ENCODE data around the gene ERG. TPM values are rescaled to one million over a fixed set of nuclear protein-coding genes. Genes with fewer than 3 reads are reported as not detected.
A peak's percentile ranks its signal among the peaks of the same experiment; 100 is the strongest.

The ERG gene
- total and polyA plus RNA-seq, 8 donors, result 21.7 to 48.1 (median 36.8) TPM

GRCh38 chr21:38358666-38359065 is 139.6 kb downstream of the ERG start:
- H3K9me3 ChIP-seq, result no peaks in the 10 kb centered on the region
- H3K4me3 ChIP-seq, result no peak overlapping the region
- DNase-seq, result no peak
- peaks cover 6 to 13% of the 10 kb centered on the region in 2 donors for H3K4me1 ChIP-seq
- H3K27ac ChIP-seq, result no peak overlapping the region
- no peaks in the 10 kb centered on the region for H3K36me3 ChIP-seq
- TF ChIP-seq CTCF (IDR thresholded peaks at IDR 0.05), result no peak
- intact Hi-C loops (cut with DNase I), result loop anchor here in 1 of 2 donors (5.0 kb wide), 1 partner anchor 191 kb away; no protein-coding TSS in a partner anchor
- H3K27me3 ChIP-seq, result no peaks in the 10 kb centered on the region
- ATAC-seq, result no peak

DNA sequence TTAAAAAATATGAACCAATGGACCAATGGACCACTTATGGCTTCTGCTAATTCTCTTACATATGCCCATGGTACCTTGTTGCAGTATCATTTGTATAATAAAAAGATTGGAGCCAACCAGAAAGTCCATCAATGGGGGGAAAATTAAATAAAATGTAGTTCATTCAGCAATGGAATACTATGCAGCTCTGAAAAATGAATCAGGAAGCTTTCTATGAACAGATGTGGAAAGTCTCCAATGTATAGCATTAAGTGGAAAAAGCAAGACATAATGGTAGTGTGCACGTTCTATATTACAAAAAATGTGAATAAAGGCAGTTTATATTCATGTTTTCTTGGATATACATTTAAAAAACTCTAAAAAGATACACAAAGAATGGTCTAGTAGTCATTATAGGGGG is 140.2 kb downstream of the ERG start:
- Histone ChIP-seq H3K36me3 (no peaks in the 10 kb centered on the region), H3K4me3 (no peak overlapping the region), H3K27me3 (no peaks in the 10 kb centered on the region), H3K4me1 (peaks cover 6 to 13% of the 10 kb centered on the region in 2 donors), H3K27ac (no peak overlapping the region), H3K9me3 (no peaks in the 10 kb centered on the region)
- no peak for TF ChIP-seq CTCF (IDR thresholded peaks at IDR 0.05)
- no peak for ATAC-seq
- no peak for DNase-seq
- intact Hi-C loops (cut with DNase I), result loop anchor here in 1 of 2 donors (5.0 kb wide), 1 partner anchor 191 kb away; no protein-coding TSS in a partner anchor

- H3K27ac ChIP-seq, result peak overlapping the region in 1 of 2 donors; percentile 33
- intact Hi-C loops (cut with DNase I), result loop anchor here in 1 of 2 donors (5.0 kb wide), 1 partner anchor 190 kb away; no protein-coding TSS in a partner anchor
- DNase-seq (no peak), ATAC-seq (no peak)
- peaks cover 11 to 22% of the 10 kb centered on the region in 2 donors for H3K4me1 ChIP-seq
- no peak overlapping the region for H3K4me3 ChIP-seq
- no peaks in the 10 kb centered on the region for H3K27me3 ChIP-seq
- TF ChIP-seq CTCF (IDR thresholded peaks at IDR 0.05), result peak in 1 of 2 donors; percentile 13
- no peaks in the 10 kb centered on the region for H3K36me3 ChIP-seq
- H3K9me3 ChIP-seq, result no peaks in the 10 kb centered on the region
Observed at GRCh38 chr21:38356883-38357625, 141.2 kb downstream of the ERG start.

DNA sequence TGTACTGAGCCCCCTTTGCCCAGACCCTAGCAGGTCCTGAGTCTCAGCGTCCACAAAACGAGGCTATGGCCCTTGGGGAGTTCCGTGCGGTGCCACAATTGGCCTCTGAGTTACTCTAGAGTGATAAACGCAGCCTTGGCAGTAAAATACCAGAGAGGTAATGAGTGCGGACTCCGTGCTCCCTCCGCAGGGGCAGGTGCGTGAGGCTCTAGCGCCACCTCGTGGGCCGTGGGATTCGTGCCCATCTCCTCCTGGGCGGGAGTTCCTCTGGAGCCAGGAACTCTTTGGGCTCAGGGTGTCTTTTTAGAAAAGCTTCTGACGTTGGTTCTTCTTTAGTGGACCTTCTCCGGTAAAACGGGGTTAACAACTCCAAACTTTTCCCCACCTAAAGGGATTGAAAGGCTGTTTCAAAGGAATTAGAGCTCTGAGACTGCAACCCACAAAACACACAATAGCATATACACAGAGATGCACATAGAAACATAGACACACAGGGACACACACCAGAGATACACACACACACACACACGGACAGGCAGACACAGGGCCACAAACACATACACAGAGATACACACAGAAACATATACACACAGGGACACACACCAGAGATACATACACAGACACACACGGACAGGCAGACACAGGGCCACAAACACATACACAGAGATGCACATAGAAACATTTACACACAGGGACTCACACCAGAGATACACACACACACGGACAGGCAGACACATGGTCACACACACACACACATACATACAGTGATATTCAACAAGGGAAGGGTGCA is 142.1 kb downstream of the ERG start:
- Histone ChIP-seq H3K27me3 (no peaks in the 10 kb centered on the region), H3K27ac (peak overlapping the region in 1 of 2 donors; percentile 33), H3K4me1 (peaks cover 18 to 30% of the 10 kb centered on the region in 2 donors), H3K9me3 (no peaks in the 10 kb centered on the region), H3K4me3 (no peak overlapping the region), H3K36me3 (no peaks in the 10 kb centered on the region)
- intact Hi-C loops (cut with DNase I), result loop anchor here in 1 of 2 donors (5.0 kb wide), 1 partner anchor 189 kb away; no protein-coding TSS in a partner anchor
- TF ChIP-seq CTCF (IDR thresholded peaks at IDR 0.05), result peak; percentile 94 to 95
- DNase-seq (peak; percentile 68 to 97 (median 81)), ATAC-seq (peak; percentile 79)

- intact Hi-C loops (cut with DNase I), result loop anchor here in 1 of 2 donors (5.0 kb wide), 1 partner anchor 188 kb away; no protein-coding TSS in a partner anchor
- no peaks in the 10 kb centered on the region for H3K27me3 ChIP-seq
- TF ChIP-seq CTCF (IDR thresholded peaks at IDR 0.05), result no peak
- H3K9me3 ChIP-seq, result no peaks in the 10 kb centered on the region
- DNase-seq (no peak), ATAC-seq (no peak)
- no peak overlapping the region for H3K27ac ChIP-seq
- no peak overlapping the region for H3K4me3 ChIP-seq
- peaks cover 20 to 39% of the 10 kb centered on the region in 2 donors for H3K4me1 ChIP-seq
- H3K36me3 ChIP-seq, result no peaks in the 10 kb centered on the region
Observed at GRCh38 chr21:38355353-38355752, 142.9 kb downstream of the ERG start.
